NCI-H146 (cell line): Measurements from ENCODE around the gene PRDM16.

ENCODE experiments used
- DNase-seq: peaks from one replicate; lab custom pipeline; 2025; lab: John Stamatoyannopoulos, UW

The PRDM16 gene

GRCh38 chr1:3244025-3244926 lies 175.3 kb downstream of the PRDM16 start:
- no peak for DNase-seq

DNA sequence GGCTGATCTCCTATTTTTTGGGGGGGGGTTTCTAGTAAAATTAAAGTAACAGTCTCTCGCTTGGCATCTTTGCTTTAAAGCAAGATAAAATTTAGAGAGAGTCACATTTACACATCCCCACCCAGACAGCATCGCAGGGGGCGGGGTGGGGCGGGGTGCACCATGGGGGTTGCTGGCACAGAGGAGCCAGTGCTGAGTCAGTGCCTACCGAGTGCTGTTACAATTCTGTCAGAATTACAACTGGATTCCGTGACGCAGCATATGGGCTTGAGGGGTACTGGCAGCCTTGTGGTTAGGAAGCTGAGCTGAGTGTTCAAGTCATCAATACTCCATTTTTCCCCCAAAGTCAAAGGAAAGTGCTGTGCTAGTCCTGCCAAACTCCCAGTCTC lies 175.9 kb downstream of the PRDM16 start:
- no peak for DNase-seq

- DNase-seq, result no peak
Observed at GRCh38 chr1:3245344-3245743, 176.3 kb downstream of the PRDM16 start.

GRCh38 chr1:3245768-3246167 lies 176.8 kb downstream of the PRDM16 start:
- no peak for DNase-seq

- no peak for DNase-seq
Observed at GRCh38 chr1:3246251-3246650, 177.2 kb downstream of the PRDM16 start.

GRCh38 chr1:3247521-3248121 lies 178.6 kb downstream of the PRDM16 start:
- no peak for DNase-seq

DNA sequence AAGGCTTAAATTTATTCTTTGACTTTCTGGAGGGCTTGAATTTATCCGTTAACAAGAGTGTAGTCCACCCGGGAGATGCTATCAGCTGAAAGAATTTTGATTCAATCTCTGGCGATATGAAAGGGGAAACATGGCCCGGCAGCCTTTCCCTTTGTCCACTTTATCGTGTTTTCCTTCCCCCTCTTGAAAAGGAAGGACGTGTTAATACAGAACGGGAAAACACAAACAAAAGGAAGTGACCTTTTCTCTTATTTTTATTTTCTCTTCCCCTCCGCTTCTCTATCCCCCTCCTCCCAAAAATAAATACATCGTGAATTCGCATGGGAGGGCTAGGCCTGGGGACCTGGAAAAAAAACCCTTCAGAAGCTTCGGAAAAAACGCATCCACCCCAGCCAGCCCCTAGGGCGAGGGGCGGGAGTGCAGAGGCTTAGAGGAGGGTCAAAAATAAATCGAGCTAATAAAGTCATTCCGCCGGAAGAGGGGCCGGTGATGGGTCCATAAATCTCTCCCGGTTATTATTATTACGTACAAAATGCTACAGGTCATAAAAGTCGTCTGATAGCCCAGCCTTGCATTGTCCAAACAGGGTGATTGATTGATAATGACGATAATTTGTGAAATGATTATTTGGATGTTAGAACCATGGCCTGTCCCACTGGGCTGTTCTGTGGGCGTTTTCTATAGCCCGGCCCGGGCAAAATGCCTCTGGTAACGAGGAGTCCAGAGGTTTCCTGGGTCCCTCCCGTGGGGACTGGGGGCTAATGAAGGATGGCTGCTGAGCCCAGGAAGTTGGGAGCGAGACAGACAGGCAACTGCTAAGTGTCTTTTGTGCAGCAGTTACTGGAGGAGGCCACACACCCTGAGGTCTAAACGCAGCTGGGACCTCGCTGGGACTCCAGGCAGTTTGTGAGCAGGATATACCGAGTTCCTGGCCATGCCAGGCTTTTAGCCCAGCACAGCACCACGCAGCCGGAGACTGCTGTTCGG lies 179.4 kb downstream of the PRDM16 start:
- no peak for DNase-seq

DNA sequence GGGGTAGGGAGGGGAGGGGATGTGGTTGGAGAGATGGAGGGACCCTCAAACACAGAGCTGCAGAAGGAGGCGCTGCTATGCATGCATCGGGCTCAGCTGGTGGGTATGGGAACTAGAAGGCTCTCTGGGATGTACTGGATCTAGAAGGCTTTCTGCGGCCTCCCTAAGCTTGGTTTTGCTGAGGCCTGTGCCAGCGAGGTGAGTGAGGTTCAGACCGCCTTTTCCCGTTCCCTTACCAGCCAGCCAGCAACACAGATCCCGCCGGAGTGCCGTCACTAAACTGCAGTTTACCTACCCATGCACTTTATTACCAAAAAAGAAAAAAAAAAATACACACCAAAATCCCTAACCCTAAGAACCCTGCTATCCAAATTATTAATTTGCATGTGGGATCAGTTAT lies 180.2 kb downstream of the PRDM16 start:
- DNase-seq, result no peak

- DNase-seq, result no peak
Observed at GRCh38 chr1:3249631-3250501, 180.9 kb downstream of the PRDM16 start.

DNA sequence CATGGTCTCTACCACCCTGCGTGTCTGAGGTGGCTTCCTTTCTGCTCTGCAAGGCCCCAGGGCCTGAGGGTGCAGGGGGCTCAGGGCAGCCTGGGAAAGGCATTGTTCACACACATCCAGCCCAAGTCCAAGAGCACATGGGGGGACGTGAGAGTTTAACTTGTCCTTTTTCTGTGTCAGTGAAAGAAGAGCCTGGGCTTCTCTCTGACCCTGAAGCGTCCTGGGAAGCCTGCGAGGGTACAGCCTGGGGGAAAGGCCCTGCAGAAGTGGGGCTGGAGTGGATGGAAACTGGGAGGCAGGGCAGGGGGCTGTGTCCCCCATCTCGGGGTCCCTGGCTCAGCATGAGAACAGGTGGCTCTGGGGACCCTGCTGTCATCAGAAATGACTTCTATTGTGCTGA lies 181.6 kb downstream of the PRDM16 start:
- no peak for DNase-seq

DNA sequence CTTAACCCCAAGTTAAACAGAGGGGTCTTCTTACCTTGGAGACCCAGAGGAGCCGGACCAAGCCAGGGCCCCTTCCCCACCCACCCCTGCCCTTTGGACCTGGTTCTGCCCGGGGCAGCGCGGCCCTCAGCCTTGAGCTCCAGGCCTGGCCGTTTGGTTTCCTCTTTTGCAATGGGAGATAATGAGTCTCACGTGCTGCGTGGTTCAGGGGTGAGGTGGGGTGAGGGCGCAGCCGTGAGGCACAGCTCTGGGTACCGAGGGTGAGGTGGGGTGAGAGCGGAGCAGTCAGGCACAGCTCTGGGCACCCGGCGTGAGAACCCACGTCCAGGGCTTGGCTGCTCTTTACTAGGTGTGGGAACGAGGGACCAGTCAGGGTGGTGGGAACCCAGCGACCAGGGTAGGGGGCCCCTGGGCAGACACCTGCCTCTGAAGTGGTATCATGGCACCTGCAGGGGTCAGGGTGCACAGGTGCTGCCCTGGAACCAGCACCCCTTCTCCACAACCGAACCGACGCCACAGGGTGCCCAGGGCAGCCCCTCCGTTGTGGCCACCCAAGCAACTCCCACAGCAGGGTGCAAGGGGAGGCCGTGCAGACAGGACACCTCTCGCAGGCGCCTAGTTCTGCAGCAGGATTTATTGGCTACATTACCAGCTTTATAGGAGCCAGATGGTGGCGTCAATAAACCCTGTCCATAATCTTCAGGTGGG lies 182.2 kb downstream of the PRDM16 start:
- no peak for DNase-seq

DNA sequence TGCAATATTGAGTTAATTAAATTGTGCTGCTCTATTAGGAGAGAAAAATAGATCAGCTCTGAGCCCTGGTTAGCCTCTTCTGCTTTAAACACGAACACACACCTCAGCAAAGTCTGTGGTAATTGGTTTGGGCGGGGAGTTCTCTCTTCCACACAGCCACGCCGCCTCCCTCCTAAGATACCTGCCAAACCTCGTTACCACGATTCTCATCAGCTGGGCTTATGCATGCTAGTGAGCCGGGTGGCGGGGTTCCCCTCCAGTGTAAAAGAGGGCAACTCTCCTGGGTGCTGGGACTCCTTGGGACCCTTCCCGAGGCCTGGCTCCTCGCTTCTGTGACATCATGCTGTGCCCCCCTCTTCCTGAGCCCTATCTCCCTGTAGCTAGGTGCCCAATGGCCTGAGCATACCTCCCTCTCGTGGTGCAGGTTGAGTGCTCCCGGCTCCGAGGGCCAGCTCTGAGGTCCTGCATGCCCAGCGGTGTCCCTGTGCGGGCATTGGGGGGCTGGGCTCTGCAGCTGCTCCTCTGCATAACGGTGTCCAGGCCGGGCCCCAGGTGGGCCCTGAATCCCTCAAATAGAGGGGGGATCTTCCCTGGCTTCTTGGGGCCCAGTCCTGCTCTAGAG lies 182.9 kb downstream of the PRDM16 start:
- DNase-seq, result no peak

DNA sequence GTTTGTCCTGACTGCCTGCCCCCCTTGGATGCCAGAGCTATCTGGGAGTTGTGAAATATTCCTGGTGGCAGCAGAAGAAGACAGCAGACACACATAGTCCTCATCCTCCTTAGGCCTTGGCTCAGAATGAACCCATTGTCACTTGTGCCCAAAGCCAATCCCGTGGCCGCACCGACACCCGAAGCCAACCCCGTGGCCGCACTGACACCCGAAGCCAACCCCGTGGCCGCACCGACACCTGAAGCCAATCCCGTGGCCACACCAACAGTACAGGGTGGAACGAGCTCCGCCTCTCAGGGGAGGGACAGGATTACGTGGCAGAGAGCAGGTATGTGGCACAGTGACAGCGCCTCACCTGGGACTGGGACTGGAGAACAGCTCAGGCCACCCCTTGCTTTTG lies 186.7 kb downstream of the PRDM16 start:
- DNase-seq, result no peak

DNA sequence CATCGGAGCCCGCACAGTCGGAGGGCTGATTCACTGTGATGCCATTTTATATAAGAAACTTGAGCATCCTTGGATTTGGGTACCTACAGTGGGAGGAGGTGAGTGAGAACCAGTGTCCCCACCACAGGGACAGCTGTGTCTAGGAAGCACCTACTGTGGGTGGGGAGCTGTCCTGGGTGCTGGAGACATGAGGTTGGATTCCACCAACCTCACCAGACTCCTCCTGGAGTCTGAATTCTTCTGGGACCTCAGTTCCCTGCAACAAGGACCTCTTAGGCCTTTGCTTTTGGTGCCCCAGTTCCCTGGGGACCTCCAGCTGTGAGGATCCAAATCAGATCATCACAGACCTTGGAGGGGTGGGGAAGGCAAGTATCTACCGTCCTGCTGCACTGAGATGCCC lies 188.8 kb downstream of the PRDM16 start:
- DNase-seq, result no peak

GRCh38 chr1:3258386-3259003 lies 189.5 kb downstream of the PRDM16 start:
- no peak for DNase-seq

DNA sequence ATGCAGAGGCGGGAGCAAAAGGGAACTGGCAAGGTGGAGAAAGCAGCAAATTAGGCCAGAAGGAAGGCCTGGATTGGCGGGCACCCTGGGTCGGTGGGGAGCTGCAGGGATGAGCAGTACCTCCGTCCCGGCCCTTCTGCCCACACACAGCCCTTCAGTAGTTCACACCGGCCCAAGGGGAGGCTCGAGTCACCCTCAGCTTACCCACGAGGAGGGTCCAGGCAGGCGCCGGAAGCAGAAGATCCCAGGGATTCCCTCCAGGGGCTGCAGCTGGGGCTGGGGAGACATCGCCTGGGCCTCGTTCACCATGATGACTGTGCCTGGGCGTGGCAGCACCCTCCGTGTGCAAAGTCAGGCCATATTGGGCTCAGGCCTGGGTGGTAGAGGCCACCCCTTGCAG lies 190.0 kb downstream of the PRDM16 start:
- no peak for DNase-seq

GRCh38 chr1:3261007-3261968 lies 192.3 kb downstream of the PRDM16 start:
- DNase-seq, result no peak

DNA sequence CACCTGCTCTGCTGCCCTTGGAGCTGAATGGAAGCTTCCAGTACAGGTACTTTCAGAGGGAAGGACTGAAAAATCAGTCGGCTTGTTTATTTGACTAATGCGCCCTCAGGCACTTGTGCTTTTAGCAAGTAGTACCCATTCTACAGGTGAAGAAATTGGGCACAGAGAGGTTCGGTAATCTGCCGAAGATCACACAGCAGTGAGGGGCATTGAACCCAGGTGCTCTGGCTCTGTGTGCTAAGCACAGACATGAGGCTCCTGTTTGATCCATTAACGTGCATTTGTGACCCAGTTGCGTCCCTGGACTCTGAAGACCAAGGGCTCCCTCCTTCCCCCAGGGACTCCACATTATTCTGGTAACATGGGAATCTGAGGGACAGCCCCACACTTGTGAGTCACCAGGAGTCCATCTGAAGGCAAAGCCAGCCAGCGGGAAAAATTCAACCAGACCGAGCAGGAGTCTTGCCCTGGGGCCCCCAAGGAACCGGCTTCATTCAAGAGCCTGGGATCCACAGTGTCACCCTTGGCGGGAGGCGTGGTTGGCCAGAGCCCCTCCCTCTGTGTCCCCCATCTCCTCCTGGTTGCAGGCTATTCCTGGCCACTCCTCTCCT lies 193.1 kb downstream of the PRDM16 start:
- DNase-seq, result no peak
